GM23338 (cell line): ENCODE results near the gene GNA12. TPM values are rescaled to one million over a fixed set of nuclear protein-coding genes. Genes with fewer than 3 reads are reported as not detected.
A peak's percentile ranks its signal among the peaks of the same experiment; 100 is the strongest.

ENCODE experiments used
- ATAC-seq: fragments of 200-7000 bp; cut with Tn5 transposase; 3 replicates; pipeline ENCODE4 v1.9.1; 2020
- DNase-seq: peaks from one replicate; pipeline ENCODE4 v3.0.0-alpha.2; 2015; ENCODE audit warnings: low spot score
- H2AFZ ChIP-seq: fragments of 200-600 bp; sonication (generic); 2 replicates; pipeline ENCODE4 v1.8.0; 2016; ENCODE audit warnings: antibody characterized with exemption, mild to moderate bottlenecking, moderate library complexity
- H3F3A ChIP-seq: fragments of 200-600 bp; sonication (generic); replicated peaks from 2 replicates; pipeline ENCODE4 v1.8.0; 2017; ENCODE audit warnings: antibody characterized with exemption, mixed run types, low read depth
- H3K27ac ChIP-seq: fragments of 200-600 bp; sonication (generic); 2 replicates; pipeline ENCODE4 v1.6.1; 2016; ENCODE audit warnings: low read depth
- H3K27me3 ChIP-seq: fragments of 200-600 bp; sonication (generic); 2 replicates; pipeline ENCODE4 v1.8.0; 2016; ENCODE audit warnings: mild to moderate bottlenecking, mixed run types, moderate library complexity; ENCODE audit not compliant: insufficient read depth
- H3K36me3 ChIP-seq: fragments of 200-600 bp; sonication (generic); 2 replicates; pipeline ENCODE4 v1.8.0; 2016; ENCODE audit warnings: mild to moderate bottlenecking; ENCODE audit not compliant: insufficient read depth
- H3K4me1 ChIP-seq: fragments of 200-600 bp; sonication (generic); 2 replicates; pipeline ENCODE4 v1.8.0; 2016; ENCODE audit warnings: mild to moderate bottlenecking, moderate library complexity; ENCODE audit not compliant: insufficient read depth
- H3K4me2 ChIP-seq: fragments of 200-600 bp; sonication (generic); 2 replicates; pipeline ENCODE4 v1.7.1; 2017; ENCODE audit warnings: mixed run types
- H3K4me3 ChIP-seq: fragments of 200-600 bp; sonication (generic); 2 replicates; pipeline ENCODE4 v1.6.1; 2016; ENCODE audit warnings: mixed run types
- H3K79me2 ChIP-seq: fragments of 200-600 bp; sonication (generic); replicated peaks from 2 replicates; pipeline ENCODE4 v1.8.0; 2017; ENCODE audit warnings: mild to moderate bottlenecking; ENCODE audit not compliant: insufficient read depth
- H3K9me2 ChIP-seq: fragments of 200-600 bp; sonication (generic); 2 replicates; pipeline ENCODE4 v1.8.0; 2017; ENCODE audit not compliant: insufficient read depth
- H4K20me1 ChIP-seq: fragments of 200-600 bp; sonication (generic); replicated peaks from 2 replicates; pipeline ENCODE4 v1.8.0; 2017; ENCODE audit warnings: mild to moderate bottlenecking; ENCODE audit not compliant: insufficient read depth
- H3K27ac Mint-ChIP-seq: 2 replicates; pipeline ENCODE4 v1.8.0; 2020; ENCODE audit warnings: inconsistent platforms, mild to moderate bottlenecking, moderate library complexity, mixed read lengths
- H3K27me3 Mint-ChIP-seq: 3 replicates; pipeline ENCODE4 v1.8.0; 2022; ENCODE audit warnings: low read depth, mild to moderate bottlenecking, moderate library complexity, mixed read lengths, inconsistent platforms; ENCODE audit not compliant: insufficient read depth, poor library complexity
- H3K36me3 Mint-ChIP-seq: 3 replicates; pipeline ENCODE4 v1.8.0; 2021; ENCODE audit warnings: low read depth, mild to moderate bottlenecking, inconsistent platforms, moderate library complexity, mixed read lengths
- H3K4me1 Mint-ChIP-seq: 3 replicates; pipeline ENCODE4 v1.8.0; 2020; ENCODE audit warnings: mild to moderate bottlenecking, inconsistent platforms, mixed read lengths
- H3K4me3 Mint-ChIP-seq: 3 replicates; pipeline ENCODE4 v1.8.0; 2021; ENCODE audit warnings: moderate library complexity, mild to moderate bottlenecking, inconsistent platforms, mixed read lengths
- H3K9me3 Mint-ChIP-seq: 3 replicates; pipeline ENCODE4 v1.8.0; 2020; ENCODE audit warnings: moderate library complexity, mild to moderate bottlenecking, inconsistent platforms, mixed read lengths
- CREB1 ChIP-seq: fragments of 250-450 bp; sonication (Bioruptor Pico); IDR thresholded peaks from 2 replicates; pipeline ENCODE4 v1.5.0; 2020; ENCODE audit warnings: low read depth, mild to moderate bottlenecking, moderate library complexity
- EZH2phosphoT487 ChIP-seq: fragments of 200-600 bp; sonication (generic); IDR thresholded peaks from one replicate; pipeline ENCODE4 v1.8.1; 2018; ENCODE audit warnings: antibody characterized with exemption; ENCODE audit not compliant: unreplicated experiment
- NANOG ChIP-seq: IDR thresholded peaks from 2 replicates; pipeline ENCODE4 v1.6.1; 2016; ENCODE audit warnings: antibody characterized with exemption, borderline replicate concordance
- ZNF331 ChIP-seq: fragments of 250-450 bp; sonication (Bioruptor Pico); IDR thresholded peaks from 2 replicates; pipeline ENCODE4 v1.5.0; 2020; ENCODE audit warnings: low read depth, mild to moderate bottlenecking, moderate library complexity
- polyA plus RNA-seq: library from polyadenylated mRNA; unstranded; fragments of >200 nt; fragmentation: Nextera tagmentation; extraction: Ambion mirVana; gene quantifications from 2 replicates; pipeline ENCODE4 v1.2.1, GENCODE V29; 2016
- total RNA-seq: library from RNA; depleted of rRNA; stranded (reverse); fragments of >200 nt; shearing (Covaris generic); gene quantifications from 2 replicates; pipeline ENCODE4 v1.2.3, GENCODE V29; 2014
- TF ChIP-seq, protein P1 (sequence below): fragments of 250-450 bp; sonication (Bioruptor Pico); IDR thresholded peaks from 2 replicates; pipeline ENCODE4 v1.5.0; 2020; ENCODE audit warnings: mild to moderate bottlenecking, moderate library complexity
- TF ChIP-seq, protein P2 (sequence below): IDR thresholded peaks from one replicate; pipeline ENCODE4 v1.6.1; 2018; ENCODE audit warnings: antibody characterized with exemption; ENCODE audit not compliant: unreplicated experiment
- TF ChIP-seq, protein P3 (sequence below): IDR thresholded peaks from 2 replicates; pipeline ENCODE4 v1.6.1; 2016; ENCODE audit warnings: antibody characterized with exemption

GNA12 gene
- total and polyA plus RNA-seq, 2 experiments from 2014 or later = 24.0 to 87.7 TPM

- TF ChIP-seq, protein P1, sequence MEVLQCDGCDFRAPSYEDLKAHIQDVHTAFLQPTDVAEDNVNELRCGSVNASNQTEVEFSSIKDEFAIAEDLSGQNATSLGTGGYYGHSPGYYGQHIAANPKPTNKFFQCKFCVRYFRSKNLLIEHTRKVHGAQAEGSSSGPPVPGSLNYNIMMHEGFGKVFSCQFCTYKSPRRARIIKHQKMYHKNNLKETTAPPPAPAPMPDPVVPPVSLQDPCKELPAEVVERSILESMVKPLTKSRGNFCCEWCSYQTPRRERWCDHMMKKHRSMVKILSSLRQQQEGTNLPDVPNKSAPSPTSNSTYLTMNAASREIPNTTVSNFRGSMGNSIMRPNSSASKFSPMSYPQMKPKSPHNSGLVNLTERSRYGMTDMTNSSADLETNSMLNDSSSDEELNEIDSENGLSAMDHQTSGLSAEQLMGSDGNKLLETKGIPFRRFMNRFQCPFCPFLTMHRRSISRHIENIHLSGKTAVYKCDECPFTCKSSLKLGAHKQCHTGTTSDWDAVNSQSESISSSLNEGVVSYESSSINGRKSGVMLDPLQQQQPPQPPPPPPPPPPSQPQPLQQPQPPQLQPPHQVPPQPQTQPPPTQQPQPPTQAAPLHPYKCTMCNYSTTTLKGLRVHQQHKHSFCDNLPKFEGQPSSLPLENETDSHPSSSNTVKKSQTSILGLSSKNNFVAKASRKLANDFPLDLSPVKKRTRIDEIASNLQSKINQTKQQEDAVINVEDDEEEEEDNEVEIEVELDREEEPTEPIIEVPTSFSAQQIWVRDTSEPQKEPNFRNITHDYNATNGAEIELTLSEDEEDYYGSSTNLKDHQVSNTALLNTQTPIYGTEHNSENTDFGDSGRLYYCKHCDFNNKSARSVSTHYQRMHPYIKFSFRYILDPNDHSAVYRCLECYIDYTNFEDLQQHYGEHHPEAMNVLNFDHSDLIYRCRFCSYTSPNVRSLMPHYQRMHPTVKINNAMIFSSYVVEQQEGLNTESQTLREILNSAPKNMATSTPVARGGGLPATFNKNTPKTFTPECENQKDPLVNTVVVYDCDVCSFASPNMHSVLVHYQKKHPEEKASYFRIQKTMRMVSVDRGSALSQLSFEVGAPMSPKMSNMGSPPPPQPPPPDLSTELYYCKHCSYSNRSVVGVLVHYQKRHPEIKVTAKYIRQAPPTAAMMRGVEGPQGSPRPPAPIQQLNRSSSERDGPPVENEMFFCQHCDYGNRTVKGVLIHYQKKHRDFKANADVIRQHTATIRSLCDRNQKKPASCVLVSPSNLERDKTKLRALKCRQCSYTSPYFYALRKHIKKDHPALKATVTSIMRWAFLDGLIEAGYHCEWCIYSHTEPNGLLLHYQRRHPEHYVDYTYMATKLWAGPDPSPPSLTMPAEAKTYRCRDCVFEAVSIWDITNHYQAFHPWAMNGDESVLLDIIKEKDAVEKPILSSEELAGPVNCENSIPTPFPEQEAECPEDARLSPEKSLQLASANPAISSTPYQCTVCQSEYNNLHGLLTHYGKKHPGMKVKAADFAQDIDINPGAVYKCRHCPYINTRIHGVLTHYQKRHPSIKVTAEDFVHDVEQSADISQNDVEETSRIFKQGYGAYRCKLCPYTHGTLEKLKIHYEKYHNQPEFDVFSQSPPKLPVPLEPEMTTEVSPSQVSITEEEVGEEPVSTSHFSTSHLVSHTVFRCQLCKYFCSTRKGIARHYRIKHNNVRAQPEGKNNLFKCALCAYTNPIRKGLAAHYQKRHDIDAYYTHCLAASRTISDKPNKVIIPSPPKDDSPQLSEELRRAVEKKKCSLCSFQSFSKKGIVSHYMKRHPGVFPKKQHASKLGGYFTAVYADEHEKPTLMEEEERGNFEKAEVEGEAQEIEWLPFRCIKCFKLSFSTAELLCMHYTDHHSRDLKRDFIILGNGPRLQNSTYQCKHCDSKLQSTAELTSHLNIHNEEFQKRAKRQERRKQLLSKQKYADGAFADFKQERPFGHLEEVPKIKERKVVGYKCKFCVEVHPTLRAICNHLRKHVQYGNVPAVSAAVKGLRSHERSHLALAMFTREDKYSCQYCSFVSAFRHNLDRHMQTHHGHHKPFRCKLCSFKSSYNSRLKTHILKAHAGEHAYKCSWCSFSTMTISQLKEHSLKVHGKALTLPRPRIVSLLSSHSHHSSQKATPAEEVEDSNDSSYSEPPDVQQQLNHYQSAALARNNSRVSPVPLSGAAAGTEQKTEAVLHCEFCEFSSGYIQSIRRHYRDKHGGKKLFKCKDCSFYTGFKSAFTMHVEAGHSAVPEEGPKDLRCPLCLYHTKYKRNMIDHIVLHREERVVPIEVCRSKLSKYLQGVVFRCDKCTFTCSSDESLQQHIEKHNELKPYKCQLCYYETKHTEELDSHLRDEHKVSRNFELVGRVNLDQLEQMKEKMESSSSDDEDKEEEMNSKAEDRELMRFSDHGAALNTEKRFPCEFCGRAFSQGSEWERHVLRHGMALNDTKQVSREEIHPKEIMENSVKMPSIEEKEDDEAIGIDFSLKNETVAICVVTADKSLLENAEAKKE (CRISPR knock-in tag) = no peak
- TF ChIP-seq, protein P2, sequence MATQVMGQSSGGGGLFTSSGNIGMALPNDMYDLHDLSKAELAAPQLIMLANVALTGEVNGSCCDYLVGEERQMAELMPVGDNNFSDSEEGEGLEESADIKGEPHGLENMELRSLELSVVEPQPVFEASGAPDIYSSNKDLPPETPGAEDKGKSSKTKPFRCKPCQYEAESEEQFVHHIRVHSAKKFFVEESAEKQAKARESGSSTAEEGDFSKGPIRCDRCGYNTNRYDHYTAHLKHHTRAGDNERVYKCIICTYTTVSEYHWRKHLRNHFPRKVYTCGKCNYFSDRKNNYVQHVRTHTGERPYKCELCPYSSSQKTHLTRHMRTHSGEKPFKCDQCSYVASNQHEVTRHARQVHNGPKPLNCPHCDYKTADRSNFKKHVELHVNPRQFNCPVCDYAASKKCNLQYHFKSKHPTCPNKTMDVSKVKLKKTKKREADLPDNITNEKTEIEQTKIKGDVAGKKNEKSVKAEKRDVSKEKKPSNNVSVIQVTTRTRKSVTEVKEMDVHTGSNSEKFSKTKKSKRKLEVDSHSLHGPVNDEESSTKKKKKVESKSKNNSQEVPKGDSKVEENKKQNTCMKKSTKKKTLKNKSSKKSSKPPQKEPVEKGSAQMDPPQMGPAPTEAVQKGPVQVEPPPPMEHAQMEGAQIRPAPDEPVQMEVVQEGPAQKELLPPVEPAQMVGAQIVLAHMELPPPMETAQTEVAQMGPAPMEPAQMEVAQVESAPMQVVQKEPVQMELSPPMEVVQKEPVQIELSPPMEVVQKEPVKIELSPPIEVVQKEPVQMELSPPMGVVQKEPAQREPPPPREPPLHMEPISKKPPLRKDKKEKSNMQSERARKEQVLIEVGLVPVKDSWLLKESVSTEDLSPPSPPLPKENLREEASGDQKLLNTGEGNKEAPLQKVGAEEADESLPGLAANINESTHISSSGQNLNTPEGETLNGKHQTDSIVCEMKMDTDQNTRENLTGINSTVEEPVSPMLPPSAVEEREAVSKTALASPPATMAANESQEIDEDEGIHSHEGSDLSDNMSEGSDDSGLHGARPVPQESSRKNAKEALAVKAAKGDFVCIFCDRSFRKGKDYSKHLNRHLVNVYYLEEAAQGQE = no peak
- TF ChIP-seq NANOG = no peak
- TF ChIP-seq CREB1 (CRISPR knock-in tag) = no peak
- TF ChIP-seq EZH2phosphoT487 = no peak
Measured at GRCh38 chr7:2829040-2829439, 15.1 kb downstream of the GNA12 start (continued).

DNA sequence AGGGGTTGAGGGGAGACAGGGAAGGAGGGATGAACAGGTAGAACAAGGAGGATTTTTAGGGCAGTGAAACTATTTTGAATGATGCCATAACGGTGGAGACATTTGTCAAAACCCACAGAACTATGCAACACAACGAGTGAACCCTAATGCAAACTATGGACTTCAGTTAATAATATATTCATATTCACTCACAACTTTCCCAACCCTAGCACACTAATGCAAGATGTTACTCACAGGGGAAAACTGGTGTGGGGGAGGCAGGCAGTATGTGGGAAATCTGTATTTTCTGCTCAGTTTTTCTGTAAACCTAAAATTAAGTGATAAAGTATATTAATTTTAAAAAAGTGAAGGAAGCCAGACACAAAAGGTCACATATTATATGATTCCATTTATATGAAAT lies 17.3 kb downstream of the GNA12 start:
- Histone ChIP-seq H3K36me3 (no peaks in the 10 kb centered on the region), H3K4me1 (peaks cover 83% of the 10 kb centered on the region), H2AFZ (no peak overlapping the region), H3K79me2 (peaks cover 89% of the 10 kb centered on the region), H3K4me2 (peak overlapping the region; percentile 66), H3K27me3 (no peaks in the 10 kb centered on the region), H3K9me2 (no peaks in the 10 kb centered on the region), H3K27ac (peak overlapping the region; percentile 98), H4K20me1 (no peaks in the 10 kb centered on the region), H3K4me3 (no peak overlapping the region), H3F3A (peaks cover 28% of the 10 kb centered on the region; the same call in 1 of the 2 replicates)
- Mint-ChIP-seq H3K27me3 (peaks cover 13% of the 10 kb centered on the region), H3K27ac (peak overlapping the region; percentile 97), H3K9me3 (peaks cover 3% of the 10 kb centered on the region; the same call in 2 of the 3 replicates), H3K4me1 (peaks cover 81% of the 10 kb centered on the region), H3K4me3 (peak overlapping the region; percentile 14; the same call in 2 of the 3 replicates), H3K36me3 (peaks cover 32% of the 10 kb centered on the region; the same call in 2 of the 3 replicates)
- ATAC-seq = no peak
- DNase-seq = no peak
- TF ChIP-seq, protein P3, sequence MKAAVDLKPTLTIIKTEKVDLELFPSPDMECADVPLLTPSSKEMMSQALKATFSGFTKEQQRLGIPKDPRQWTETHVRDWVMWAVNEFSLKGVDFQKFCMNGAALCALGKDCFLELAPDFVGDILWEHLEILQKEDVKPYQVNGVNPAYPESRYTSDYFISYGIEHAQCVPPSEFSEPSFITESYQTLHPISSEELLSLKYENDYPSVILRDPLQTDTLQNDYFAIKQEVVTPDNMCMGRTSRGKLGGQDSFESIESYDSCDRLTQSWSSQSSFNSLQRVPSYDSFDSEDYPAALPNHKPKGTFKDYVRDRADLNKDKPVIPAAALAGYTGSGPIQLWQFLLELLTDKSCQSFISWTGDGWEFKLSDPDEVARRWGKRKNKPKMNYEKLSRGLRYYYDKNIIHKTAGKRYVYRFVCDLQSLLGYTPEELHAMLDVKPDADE = no peak
- no peak for TF ChIP-seq NANOG
- TF ChIP-seq ZNF331 (CRISPR knock-in tag) = no peak
